GM19397 (cell line): ENCODE results near the gene IDUA.

ENCODE experiments used
- ATAC-seq: cut with Tn5 transposase; IDR thresholded peaks from one replicate; pipeline ENCODE4 v1.9.1; 2021; ENCODE audit warnings: mild to moderate bottlenecking, moderate library complexity; ENCODE audit not compliant: unreplicated experiment

The IDUA gene

GRCh38 chr4:1027915-1028238 lies 41.0 kb downstream of the IDUA start:
- no peak for ATAC-seq

GRCh38 chr4:1028574-1029220 lies 41.9 kb downstream of the IDUA start:
- no peak for ATAC-seq

GRCh38 chr4:1029529-1029928 lies 42.7 kb downstream of the IDUA start:
- ATAC-seq: no peak

DNA sequence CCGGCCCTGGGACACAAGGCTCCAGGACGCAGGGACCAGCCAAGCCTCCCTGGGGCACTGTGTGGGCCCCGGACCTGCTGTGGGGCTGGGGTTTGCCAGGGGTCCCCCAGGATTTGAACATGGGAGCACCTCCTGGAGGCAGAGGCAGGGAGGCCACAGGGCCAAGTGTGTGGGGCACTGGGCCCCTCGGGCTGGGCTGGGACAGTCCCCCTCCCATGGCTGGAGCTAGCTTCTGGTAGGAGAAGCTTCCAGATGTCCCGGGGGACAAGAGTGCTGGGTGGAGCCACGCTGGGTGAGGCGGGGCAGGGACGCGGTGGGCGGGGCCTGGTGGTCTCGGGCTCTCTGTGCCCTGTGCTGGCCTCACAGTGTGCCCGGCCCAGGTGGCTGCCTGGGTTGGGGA lies 43.2 kb downstream of the IDUA start:
- no peak for ATAC-seq

DNA sequence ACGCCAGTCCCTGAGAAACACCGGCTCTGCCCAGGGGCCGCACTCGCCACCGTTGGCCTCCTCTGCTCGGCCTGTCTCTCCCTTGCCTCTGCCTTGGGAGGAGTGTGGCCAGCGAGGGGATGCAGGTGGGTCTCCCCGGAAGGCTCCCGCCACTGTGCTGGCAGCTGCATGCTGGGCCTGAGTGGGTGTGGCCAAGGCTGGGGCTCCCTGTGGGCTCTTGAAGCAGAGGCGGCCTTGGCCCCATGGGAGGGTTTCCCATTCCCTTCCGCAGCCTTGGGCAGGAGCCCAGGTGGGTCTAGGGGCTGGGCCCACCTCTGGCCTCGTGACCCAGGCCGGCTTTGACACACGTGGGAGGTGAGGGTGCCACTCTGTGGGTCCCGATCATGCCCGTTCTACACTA lies 43.7 kb downstream of the IDUA start:
- no peak for ATAC-seq

DNA sequence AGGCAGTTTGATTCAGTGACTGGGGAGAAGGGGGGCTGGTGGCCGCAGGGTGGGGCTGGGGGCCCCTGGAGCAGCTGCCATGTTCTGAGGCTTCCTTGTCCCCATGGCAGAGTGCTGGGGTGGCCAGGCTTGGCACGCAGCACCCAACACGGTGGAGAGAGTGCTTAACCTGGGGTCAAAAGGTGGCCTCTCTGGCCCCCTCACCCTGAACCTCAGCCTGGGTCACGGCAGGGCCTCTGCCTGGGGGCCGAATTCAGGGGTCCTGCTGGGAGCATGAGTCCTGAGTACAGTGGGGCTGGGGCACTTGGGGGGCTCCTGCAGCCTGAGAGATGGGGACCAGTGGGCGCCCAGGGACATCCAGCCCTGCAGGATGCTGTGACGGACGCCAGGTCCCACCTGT lies 44.5 kb downstream of the IDUA start:
- no peak for ATAC-seq

GRCh38 chr4:1031956-1032795 lies 45.3 kb downstream of the IDUA start:
- no peak for ATAC-seq

GRCh38 chr4:1032861-1033260 lies 46.0 kb downstream of the IDUA start:
- no peak for ATAC-seq

DNA sequence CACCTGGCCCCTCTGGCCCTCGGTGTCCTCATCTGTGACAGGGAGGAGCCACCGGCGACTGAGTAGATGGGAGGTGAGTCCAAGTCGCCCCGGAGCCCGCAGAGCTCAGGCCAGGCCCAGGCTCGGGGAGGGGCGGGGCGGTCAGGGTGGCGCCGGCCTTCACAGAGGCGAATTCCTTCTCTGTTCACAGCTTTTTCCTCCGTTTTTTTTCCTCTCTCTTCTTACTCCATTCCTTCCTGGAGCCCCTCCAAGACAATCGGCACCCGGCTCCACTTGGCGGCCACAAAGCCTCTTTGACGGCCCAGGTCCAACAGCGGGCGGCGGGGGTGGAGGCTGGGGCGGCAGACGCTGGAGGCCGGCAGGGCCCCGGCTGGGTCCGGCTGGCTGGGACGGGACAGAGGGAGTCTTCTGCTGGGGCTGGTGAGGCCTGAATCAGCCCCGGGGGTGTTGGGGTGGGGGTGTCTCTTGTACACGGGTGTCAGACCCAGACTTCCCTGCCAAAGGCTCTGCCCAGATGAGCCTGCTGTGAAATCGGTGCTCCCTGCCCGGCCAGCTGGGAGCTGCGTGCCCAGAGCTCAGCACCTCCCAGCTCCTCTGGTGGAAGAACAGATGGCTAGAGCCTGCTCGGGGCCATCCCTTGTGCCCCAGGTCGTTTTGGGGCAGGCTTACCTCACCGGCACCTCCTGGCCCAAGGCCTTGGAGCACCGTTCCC lies 47.2 kb downstream of the IDUA start:
- no peak for ATAC-seq

GRCh38 chr4:1035510-1035909 lies 48.7 kb downstream of the IDUA start:
- no peak for ATAC-seq

GRCh38 chr4:1036095-1036494 lies 49.3 kb downstream of the IDUA start:
- no peak for ATAC-seq

- ATAC-seq: no peak
Measured at GRCh38 chr4:1036976-1037810, 50.3 kb downstream of the IDUA start.

DNA sequence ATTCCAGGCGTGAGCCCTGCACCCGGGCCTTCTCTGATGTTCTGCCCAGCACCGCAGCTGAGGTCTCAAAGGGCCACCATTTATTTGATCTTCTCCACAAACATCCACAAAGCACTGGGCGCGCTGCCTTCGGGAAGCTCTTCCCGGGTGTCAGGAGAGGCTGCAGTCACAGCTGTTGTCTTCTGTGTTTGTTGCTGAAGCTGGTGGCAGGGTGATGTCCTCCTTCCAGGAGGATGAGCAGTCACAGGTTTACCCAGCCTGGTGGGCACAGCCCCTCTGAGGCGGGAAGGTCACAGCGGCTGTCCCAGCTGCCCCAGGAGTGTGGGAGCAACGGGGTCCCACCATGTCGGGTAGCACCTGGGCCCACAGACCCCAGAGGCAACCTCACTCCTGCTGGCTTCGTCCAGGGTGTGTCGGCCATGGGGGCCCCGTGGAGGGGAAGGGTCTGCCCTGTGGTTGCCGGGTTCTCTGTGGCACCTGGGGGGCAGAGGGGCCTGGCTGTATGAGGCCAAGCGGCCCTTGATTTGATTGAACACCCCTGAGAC lies 52.2 kb downstream of the IDUA start:
- ATAC-seq: no peak

DNA sequence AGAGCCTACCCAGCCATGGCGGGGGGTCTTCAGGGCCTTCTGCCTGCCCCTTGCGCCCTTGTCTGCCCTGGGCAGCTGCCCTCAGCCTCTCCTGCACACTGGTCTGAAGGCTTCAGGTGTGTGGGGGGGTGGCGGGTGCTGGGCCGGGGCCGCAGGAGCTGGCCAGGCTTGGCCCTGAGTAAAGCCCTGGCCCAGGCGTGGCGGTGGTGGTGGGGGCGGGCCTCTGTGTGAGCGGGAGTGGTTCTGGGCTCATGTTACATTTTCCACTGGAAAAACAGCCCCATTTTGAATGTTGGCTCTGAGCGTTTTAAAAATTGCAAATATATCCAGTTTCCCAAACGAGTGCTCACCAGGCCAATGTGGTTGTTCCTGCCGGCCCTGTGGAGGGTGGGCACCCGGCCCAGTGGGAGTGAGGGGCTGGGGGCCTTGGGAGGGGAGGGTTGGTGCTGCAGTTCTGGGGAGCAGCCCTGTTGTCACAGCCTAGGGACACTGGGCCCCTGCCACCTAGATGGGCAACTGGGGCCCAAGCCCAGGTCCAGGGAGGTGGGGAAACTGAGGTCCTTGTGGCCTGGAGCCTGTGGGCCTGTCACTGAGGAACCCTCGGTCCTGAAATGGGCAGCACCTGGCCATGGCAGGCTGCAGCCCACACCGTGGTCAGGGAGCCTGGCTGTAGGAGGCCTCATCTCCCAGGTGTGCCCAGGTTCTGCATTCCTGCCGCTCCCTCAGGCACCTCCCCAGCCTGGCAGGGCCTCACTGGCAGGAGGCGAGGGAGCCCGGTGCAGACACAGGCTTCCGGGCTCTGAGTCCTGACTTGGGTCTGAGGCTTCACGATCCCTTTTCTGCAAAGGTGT lies 52.9 kb downstream of the IDUA start:
- no peak for ATAC-seq

DNA sequence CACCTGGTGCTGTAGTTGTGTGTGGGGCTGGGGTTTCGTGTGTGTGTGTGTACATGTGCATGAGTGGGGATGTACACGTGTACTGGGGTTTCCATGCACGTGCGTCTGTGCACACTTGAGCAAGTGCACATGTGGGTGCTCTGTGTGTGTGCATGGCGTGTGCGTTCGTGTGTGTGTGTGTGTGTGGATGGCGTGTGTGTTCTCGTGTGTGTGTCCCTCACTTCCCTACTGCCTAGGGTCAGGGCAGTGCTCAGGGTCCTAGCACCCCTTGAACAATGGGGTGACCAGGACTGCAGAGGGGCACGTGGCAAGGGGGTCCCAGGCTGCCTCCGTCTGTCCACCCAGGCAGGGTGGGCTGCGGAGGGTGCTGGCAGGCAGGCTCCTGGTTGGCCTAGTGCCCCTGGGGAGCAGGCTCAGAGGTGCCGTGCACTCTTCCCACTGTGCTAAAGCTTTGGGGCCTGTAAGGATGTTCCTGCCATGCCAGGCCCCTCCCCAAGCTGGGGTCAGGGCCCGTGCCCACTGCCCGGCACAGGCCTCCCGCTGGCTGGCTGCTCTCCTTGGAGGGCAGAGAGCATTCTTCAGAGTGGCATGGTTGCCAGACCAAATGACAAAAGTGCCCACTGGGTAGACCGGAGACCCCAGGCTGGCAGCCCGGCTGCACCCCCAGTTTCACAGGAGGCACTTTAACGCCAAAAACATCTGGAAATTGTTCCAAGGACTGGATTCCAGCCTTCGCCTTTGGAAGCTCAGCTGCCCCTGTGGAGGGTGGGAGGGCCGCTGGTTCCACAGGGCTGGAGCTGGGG lies 53.7 kb downstream of the IDUA start:
- ATAC-seq: no peak

- no peak for ATAC-seq
Measured at GRCh38 chr4:1041147-1041935, 54.5 kb downstream of the IDUA start.

GRCh38 chr4:1041936-1042330 lies 55.1 kb downstream of the IDUA start:
- ATAC-seq: no peak

DNA sequence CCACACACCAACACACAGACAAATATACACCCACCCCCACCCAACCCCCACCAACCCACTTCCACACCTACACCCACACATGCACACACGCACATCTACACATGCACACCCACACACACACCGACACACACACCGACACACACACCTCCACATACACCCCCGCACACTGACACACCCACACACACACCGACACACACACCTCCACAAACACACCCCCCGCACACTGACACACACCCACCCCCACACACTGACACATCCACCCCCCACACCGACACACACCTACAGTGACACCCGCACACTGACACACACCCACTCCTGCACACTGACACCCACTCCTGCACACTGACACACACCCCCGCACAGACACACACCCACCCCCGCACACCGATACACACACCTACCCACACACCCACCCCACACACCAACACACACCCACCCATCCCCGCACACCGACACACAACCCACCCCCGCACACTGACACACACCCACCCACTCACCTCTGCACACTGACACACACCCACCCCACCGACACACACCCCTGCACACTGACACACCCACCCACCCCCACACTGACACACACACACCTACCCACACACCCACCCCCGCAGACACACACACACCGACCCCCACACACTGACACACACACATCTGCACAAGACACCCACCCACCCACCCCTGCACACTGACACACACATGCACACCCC lies 55.7 kb downstream of the IDUA start:
- ATAC-seq: no peak
